Bone marrow (tissue), 2 donors: Measurements from ENCODE around the gene GID4.

Experiments
- DNase-seq, 2 donors: peaks; one replicate each; lab custom pipeline; 2025; lab: John Stamatoyannopoulos, UW

Gene GID4

GRCh38 chr17:18102640-18103039, 63.4 kb downstream of the GID4 start:
- peak in 1 of 2 donors; percentile 32 for DNase-seq

GRCh38 chr17:18105027-18105426, 65.8 kb downstream of the GID4 start:
- no peak for DNase-seq

- no peak for DNase-seq
These were observed 66.4 kb downstream of the GID4 start for GRCh38 chr17:18105595-18105994.

GRCh38 chr17:18106211-18106610, 67.0 kb downstream of the GID4 start:
- DNase-seq = no peak

GRCh38 chr17:18107061-18107790, 68.0 kb downstream of the GID4 start:
- no peak for DNase-seq

- no peak for DNase-seq
These were observed 68.8 kb downstream of the GID4 start for GRCh38 chr17:18107971-18108370.

- no peak for DNase-seq
These were observed 69.4 kb downstream of the GID4 start, which contains the start of gene MYO15A for GRCh38 chr17:18108401-18109312. TSS of gene MYO15A (plus strand) at chr17:18108756. CDS start at chr17:18118801, 10,045 bp downstream.

- DNase-seq = no peak
These were observed 70.8 kb downstream of the GID4 start for GRCh38 chr17:18109935-18110485.

- DNase-seq = no peak
These were observed 71.5 kb downstream of the GID4 start for GRCh38 chr17:18110636-18111145.

- DNase-seq = no peak
These were observed 72.2 kb downstream of the GID4 start for GRCh38 chr17:18111330-18111971.

GRCh38 chr17:18115517-18115916, 76.3 kb downstream of the GID4 start:
- DNase-seq = no peak

GRCh38 chr17:18116078-18116477, 76.9 kb downstream of the GID4 start:
- DNase-seq = no peak

- no peak for DNase-seq
These were observed 78.3 kb downstream of the GID4 start for GRCh38 chr17:18117533-18117932.
